Stimulated activated CD8-positive, alpha-beta memory T cell treated with anti-CD3 and anti-CD28 coated beads, Interleukin-7, amount 100 ng/mL, for 4 hours (primary cell): ENCODE results near the gene BCAS3.

Experiments
- DNase-seq, 2 donors: peaks; one replicate each; pipeline ENCODE4 v3.0.0-alpha.2; 2020; ENCODE audit warnings: low read depth in 2 of 2

The BCAS3 gene

DNA sequence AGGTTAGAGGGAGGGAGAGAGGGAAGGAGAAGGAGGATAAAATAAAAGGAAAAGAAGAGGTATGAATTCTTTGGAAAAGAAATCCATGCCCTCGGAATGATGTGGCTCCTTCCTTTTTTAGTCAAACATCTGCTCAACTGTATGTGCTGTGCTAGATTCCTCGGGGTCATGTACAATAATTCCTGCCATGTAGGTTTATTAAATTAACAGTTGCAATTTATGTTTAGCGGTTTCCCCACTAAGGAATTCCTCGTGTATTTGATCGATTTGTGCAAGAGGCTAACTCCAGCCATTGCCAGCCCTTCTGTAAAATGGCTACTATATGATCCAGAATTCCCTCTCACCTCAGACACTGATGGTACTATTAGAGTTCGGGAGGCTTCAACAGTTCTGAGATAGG, 639.0 kb downstream of the BCAS3 start:
- DNase-seq, result no peak

DNA sequence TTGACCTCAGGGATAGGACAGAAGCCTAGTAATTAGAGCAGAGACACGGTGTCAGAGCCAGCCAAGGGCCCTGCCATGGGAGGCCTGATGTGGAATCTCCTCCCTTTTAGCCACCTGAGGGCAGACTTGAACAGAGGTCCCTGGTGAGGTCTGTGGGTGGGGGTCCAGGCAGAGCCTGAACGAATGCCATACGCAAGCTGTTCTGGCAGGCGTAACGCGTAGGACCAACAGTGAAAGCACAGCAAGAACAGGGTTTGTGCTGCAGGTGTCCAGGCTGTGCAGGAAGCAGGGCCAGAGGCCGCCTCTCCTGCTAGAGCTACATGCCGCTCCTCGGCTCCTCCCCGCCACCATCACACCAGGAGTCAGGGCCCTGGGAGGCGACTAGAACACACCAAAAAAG, 640.1 kb downstream of the BCAS3 start:
- DNase-seq, result no peak

DNA sequence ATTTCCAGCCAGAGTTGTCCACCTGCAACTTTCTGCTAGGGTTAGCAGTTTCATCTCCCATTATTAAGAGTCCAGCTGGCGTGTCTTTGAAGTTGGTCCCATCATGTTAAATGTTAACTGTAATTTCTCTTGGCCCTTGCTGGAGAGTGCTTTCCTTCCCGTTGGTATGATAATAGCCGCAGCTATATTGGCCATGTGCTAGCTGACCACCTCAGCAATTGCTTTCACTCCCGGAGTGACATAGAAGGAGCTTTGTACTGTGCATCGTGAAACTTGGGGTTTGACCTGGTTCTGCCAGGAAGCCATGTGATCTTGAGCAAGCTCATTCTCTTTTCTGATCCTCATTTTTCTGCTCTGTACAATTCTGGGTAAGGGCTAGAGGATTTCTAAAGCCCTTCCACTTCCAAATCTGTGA, 641.0 kb downstream of the BCAS3 start:
- no peak for DNase-seq

DNA sequence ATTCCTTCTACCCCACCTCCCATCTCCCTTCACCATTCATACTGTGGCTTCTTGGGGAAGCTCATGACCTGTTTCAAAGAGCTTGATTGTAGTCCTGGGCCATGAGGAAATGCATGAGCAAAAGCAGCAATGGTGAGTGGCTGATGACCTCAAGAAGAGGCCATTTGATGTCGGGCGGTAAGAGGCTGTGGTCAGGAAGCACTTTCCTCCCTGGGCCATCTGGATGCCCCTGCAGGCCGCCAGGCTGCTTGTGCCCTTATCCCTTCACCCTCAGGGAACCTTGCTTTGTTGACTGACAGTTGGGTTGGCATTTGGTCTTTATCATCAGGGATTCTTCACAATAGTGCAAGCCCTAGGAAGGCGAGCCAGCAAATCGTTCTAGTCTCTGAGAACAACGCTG, 643.7 kb downstream of the BCAS3 start:
- no peak for DNase-seq

DNA sequence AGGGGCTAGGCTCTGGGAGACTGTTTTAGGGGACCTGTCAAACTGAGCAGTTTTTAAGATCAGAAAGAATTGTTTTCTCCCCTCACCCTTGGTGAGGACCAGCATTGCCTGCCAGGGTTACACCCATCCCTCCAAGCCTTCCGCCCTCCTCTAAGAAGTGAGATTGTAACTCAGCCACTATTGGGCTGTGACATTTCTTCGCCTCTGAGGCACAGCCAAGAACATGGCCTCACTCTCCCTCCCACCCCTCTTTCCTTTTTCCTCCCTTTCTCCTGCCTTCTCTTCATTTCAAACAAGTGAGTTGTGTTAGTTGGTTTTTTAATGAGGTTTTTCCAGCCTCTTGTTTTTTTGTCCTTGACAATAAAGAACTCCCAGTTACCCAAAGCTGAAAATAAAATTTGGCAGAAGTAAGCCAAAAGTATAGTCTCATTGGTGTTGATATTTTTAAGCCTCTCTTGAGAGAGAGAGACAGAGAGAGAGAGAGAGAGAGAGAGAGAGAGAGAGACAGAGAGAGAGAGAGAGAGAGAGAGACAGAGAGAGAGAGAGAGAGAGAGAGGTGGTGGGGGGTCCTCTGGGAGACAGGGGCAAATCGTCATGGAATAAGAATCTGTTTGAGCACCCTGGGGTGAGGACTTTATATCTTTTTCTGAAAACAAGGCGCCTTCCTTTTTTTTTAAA, 644.8 kb downstream of the BCAS3 start:
- DNase-seq, result no peak

DNA sequence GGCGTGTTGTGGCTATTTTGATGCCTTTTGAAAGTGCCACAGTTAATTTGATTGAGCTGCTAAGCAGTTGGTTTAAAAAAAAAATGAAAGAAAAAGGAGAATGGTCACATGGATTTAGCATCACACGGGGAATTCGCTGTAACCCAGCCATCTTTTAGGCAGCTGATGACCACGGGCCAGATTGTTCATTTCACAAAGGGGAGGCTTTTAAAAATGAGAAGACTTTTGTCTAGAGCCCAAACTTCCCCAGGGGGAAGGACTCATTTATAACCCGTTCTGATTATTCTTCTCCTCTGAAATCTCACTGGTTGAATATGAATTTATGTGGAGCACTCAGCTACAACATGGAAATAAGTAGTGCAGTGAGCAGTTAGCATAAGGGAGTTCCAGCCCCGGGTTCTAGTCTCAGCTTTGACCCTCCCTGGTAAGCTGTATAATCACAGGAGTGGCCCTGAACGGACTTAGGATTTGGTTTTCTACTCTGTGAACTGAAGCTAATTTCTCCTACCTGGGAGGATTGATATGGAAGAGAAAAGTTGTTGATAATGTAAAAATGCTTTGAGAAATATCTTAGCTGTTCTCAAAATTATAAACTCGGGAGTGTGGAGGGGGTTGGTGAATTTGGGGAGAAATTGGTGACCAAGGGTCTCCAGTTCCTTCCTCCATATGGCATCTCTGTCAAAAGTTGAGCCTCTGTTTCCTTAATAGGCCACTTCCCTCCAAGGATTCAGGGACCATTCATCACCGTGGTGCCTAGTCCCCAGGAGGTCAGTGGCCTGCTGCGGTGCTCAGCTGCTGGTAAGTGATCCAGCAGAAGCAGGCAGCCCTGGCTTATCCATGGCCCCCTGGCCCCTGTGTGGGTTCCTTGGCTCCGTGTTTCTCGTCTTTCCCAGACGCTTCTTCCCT, 645.6 kb downstream of the BCAS3 start:
- DNase-seq, result no peak

DNA sequence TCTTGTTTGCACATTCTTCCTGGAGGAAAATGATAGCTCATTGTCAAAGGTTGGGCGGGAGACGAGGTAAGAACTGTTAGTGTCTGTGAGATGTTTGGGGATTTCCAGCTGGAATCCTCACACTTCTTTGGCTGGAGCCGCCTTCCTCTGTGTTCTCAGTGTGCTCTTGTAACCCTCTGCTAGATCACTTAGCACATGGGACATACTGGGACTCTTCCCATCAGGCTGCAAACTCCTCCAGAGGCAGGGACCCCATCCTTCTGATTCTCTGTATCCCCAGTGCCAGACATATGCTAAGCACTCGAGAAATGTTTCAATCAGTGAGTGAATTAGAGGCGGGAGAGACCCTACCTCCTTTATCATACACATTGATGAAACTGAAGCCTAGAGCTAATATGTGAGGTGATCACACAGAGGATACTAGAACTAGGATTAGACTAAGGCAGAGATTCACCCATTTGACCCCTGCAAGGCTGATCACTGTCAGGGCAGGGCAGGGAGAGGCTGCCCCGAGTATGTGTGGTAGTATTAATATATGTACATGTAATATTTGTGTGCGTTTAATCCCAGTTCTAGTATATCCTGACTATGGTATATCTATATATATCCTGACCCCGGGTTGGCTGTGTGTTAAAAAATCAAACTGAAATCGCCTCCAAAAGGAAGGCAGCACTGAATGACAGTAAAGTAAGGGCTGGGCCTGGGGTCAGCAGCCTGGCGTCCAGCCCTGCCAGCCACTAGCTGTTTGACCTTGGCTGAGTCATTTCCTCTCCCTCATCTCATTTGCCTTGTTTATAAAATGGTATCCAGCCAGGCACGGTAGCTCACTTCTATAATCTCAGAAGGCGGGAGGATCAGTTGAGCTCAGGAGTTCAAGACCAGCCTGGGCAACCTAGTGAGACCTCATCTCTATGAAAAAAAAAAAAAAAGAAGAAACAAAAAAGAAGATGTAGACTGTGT, 646.5 kb downstream of the BCAS3 start:
- DNase-seq, result no peak

DNA sequence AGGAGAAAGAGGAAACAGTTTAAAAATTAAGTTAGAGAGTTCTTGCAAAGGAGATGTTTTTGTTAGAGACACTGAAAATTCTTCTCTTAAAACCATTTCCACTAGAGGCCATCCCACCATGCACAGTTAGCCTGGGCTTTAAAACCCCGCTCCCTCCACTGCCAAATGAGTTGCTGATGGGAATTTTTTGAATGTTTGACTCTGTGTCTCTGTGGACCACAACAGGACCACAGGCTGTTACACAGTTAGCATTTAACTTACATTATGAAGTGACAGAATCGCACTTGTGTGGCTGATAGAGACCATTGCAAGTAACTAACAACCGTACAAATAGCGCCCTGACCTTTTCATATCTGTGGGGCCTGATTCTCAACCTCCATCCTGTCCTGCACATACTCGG, 647.3 kb downstream of the BCAS3 start:
- DNase-seq, result no peak

DNA sequence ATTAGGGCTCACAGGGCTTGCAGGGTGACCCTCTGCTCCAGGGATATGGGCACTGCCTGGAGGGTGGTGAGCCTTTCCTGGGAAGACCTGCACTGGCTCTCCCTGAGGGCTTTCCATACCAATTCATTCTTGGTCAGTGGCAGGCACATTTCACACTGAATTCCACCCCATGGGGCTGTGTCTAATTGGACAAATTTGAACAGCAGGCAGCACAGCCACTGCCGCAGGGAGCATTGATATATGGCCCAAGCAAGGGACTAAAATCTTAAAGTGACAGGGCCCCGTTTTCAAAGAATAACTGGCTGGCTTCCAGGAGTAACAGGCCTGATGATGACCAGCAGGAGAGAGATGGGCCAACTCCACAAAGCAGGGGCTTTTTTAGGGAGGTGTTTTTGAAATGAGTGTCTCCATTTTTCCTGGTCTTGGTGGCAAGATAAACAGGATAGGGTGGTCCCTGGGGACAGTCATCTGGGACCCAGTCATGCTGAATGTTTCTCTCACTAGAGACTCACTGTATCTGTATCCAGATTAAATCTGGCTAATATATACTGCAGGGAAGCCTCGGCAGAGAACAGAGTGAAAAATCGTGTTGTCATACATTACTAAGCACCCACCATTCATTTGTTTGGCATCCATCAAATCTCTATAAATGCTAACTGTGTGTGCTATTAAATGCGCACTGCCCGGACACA, 647.9 kb downstream of the BCAS3 start:
- DNase-seq, result no peak

DNA sequence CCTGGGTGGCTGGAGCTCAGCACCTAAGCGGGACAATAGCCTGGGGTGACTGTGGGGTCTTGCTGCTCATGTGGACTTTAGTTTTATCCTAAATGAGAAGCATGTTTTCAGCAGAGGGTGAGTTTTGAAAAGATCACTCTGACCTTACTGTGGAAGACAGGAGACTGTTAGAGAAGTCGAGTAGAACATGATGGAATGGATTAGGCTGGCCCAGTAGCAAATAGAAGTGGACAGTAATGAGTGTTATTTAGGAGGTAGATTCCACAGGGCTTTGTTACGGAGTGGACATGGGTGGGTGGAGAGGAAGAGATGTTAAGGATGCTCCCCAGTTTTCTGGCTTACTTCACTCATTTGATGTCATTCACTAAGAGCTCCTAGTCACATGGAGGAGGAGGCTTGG, 648.7 kb downstream of the BCAS3 start:
- no peak for DNase-seq

DNA sequence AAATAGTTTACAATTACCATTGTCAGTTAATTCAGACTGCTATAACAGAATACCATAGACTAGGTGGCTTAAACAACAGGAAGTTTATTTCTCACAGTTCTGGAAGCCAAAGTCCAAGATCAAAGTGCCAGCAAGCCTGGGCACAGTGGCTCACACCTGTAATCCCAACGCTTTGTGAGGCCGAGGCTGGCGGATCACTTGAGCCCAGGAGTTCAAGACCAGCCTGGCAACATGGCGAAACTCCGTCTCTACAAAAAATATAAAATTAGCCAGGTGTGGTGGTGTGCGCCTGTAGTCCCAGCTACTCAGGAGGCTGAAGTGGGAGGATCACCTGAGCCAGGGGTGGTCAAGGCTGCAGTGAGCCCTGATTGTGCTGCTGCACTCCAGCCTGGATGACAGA, 650.7 kb downstream of the BCAS3 start:
- no peak for DNase-seq

DNA sequence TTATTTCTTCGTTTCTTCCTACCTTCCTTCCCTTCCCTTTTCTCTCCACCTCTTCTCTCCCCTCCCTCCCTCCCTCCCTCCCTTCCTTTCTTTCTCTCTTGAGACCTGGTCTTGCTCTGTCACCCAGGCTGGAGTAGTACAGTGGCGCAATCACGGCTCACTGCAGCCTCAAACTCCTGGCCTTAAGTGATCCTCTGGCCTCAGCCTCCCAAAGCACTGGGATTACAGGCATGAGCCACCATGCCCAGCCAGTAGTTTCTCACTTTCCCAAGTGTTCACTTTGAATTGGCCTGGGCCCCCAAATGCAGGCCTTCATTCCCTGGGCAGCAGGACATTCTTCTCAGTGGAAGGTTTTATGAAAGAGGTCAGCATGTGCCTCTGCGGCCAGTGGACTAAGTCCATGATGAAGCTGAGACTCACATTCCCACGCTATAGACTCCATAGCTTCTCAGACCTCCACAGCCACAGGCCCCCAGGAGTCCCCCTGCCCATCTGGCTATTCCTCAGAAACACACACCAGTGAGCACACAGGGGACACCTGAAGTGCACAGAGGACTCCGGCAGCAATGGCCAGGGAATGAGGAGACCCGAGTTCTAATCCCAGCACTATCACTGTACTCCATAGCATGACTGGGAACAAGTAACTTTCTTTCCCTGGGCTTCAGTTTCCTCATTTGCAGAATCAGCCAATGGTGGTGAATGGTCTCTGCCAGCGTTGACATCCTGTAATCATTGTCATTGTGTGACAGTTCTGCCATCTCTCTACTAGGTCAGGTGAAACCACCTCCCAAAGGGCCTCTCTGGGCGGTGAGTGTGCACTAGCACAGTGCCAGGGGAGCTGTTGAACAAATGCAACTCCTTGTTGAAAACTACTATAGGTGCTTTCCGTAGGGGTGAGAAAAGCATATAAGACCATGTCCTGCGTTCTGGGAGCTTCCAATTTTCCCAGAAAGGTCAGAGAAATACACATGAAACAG, 652.8 kb downstream of the BCAS3 start:
- no peak for DNase-seq

DNA sequence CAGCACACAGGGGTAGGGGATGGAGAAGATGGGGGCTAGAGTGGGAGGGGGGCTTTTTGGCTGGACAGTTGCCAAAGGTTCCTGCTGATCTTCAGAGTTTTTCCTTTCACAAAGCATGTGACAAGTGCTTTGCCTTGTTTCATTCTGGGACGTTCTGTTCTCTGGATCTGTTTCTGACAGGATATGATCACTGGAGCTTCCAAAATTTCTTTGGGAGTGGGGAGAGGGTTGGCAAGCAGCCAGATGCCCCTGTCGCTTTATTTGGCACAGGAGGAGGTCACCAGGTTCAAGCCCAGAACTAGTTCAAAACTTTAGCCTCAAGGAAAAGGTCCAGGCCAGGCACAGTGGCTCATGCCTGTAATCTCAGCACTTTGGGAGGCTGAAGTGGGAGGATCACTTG, 653.5 kb downstream of the BCAS3 start:
- no peak for DNase-seq

DNA sequence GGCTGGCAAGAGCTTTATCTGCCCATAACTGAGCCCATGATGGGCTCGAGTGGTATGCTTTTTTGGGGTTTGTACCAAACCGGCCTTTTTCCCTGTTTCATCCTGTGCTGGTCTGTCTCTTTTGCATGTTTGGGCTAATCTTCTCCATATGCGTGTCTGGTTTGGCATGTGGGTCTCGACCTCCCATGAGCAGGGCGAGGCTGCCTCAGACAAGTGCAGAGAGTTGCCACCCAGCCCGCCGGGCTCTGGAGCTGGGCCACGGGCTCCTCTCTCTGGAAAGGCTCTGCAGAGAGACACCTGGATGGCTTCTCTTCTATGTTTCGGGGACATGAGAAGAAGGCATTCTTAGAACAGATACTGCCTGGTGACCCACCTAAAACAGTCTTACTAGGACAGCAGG, 654.2 kb downstream of the BCAS3 start:
- no peak for DNase-seq

DNA sequence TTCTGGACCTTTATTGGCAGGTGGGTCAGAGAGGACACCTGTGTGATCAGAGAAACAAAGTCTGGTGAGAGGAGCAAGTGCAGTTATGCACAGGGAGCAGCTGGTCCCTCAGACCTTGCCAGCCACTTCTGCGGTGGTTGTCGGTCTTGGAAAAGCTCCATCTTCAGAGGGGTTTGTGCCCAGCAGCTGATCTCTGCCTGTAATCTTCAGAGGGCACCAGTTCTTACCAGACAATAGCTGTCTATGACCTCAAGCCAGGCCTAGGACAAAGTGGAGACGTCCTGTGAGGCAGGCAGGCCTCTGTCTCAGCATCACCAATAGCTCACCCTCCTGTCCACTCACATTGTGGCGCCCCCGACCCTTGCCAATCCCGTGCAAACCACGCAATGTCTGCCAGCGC, 655.5 kb downstream of the BCAS3 start:
- no peak for DNase-seq

DNA sequence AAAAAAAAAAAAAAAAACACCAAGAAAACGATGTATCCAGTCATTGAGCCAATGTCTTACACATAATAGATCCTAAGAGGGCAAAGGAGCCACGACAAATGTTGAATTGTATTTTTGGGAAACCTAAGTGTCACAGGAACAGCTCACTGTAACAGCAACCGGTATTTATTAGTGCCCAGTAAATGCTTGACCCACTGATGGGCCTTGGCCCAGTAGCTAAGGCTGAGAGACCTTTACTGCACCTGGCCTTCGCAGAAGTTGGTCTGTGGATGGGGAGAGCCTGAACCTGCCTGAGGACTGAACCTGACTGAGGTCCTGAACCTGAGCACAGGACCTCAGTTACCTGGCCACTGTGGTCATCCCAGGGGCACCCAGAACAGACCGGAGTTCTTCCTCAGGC, 657.0 kb downstream of the BCAS3 start:
- no peak for DNase-seq

DNA sequence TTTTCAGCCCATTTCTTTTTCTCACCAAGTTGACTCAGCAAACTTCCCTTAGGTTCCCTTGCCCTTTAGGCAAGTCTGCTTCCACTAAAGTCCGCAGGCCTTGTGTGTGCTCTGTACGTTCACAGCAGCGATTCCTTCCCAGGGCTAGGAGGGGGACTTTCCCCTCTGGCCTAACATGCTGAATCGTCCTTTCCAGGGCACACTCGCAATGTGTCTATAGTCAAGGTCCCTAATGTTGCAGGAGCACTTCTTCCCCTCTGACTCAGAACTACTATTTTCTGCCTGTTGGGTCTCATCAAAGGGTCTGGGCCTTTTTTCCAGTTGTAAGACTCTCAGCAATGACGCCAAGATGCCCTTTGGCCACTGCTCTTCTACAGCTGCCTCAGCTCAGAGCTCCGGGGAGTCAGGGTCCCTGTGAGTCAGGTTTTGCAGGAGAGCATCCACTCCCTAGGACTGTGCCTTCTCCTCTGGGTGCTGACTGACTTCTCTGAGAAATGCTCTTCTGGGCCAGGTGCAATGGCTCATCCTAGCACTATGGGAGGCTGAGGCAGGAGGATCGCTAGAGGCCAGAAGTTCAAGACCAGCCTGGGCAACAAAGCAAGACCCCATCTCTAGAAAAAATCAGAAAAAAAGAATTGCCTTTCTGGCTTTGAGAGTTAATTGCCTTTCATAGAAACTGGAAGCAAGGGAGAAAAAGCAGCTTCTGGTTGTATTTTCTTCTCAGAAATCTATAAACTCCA, 657.6 kb downstream of the BCAS3 start:
- no peak for DNase-seq

DNA sequence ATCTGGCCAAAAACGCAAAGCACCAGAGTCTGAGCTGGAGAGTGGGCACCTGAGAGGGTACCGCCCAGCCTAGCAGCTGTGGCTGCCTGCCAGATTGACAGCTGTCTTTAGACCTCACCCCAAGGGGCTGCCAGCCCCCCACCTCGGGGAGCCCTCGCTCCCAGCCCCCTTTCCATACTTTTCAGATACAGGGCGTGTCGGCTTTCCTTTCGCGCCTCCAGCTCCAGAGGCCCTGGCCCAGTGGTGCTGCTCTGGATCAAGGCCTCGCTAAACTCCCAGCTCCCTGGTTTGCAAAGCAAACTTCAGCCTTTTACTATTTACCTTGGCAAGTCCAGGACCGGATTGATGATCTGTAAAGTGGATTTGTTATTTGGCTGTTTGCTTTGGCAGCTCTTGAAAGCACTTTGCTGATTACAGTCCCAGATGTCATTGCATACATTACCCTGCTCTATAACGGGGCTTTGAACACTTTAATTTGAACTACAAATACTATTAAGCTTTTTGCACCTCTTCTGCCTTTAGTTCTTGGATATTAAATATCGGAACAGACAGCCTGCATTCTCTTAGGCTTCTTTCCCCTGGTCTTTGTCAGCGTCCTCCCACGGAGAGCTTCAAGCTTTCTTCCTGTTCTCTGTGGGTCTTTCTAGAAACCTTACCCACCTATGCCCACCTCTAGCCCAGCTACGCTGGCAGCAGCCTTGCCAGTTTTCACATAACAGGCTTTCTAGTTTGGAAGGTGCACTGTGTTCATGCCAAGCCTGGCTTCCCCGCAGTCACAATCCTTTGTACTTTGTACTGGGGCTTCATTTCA, 658.4 kb downstream of the BCAS3 start:
- DNase-seq, result no peak

DNA sequence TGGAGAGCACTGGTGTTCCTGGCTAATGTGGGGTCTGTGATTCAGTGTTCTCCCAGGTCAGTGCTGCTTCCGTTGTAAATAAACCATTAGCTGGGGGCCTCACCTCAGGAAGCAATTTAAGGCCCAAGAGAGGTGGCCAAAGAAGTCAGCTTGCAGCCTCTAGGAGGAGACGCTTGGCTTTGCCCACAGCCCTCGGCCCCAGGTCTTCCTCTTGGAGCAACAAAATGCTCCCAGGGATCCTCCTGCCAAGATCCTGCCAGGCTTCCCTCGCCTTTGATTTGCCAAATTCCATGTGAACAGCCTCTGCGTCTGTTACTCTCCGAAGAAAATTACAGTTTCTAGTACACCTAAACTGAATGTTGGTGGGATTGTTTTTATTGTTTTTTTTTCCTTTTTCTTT, 659.6 kb downstream of the BCAS3 start:
- DNase-seq, result no peak
